HepG2 (cell line): ENCODE data around the gene DIRAS1. TPM values are rescaled to one million over a fixed set of nuclear protein-coding genes. Genes with fewer than 3 reads are reported as not detected.

ENCODE experiments used
- ATAC-seq: fragments of 200-7000 bp; cut with Tn5 transposase; 3 replicates; pipeline ENCODE4 v1.9.1; 2020; ENCODE audit warnings: mild to moderate bottlenecking, moderate library complexity
- BruUV-seq: library from RNA; stranded (reverse); fragments of 400-500 nt; replicated peaks from 2 replicates; lab custom pipeline; 2021; lab: Mats Ljungman, UMichigan
- CTCF ChIA-PET: fragments of 300-600 bp; formaldehyde crosslinking; extraction: SDS; loops from one replicate; lab custom pipeline; 2021; ENCODE audit warnings: low total read pairs, inconsistent platforms, low intra/inter-chr PET ratio; lab: Yijun Ruan, JAX
- POLR2A ChIA-PET: fragments of 350-600 bp; sonication (Branson Sonifier 250); formaldehyde crosslinking; loops from one replicate; lab custom pipeline; 2020; ENCODE audit warnings: antibody characterized with exemption, inconsistent platforms; lab: Yijun Ruan, JAX
- DNase-seq: peaks from one replicate; pipeline ENCODE4 v3.0.0-alpha.2; 2015; ENCODE audit warnings: low spot score
- FAIRE-seq: peaks from 3 replicates; lab custom pipeline; 2011; peaks lifted over from hg19 to GRCh38; lab: Jason Lieb, UNC
- H2AFZ ChIP-seq: one replicate; pipeline ENCODE4 v1.6.1; 2011; ENCODE audit warnings: low read length, inconsistent platforms
- H3K27ac ChIP-seq: fragments of 300-600 bp; 3 replicates; pipeline ENCODE4 v1.8.0; 2011; ENCODE audit warnings: mixed run types, mild to moderate bottlenecking, mixed read lengths, low read length, inconsistent platforms; ENCODE audit not compliant: insufficient read depth; ENCODE audit errors: extremely low read length
- H3K27me3 ChIP-seq, 2 experiments: fragments of 200-600 bp in 1 of 2; 2 replicates in 1 of 2; 3 replicates in 1 of 2; pipeline versions ENCODE4 v1.6.0 to v1.8.0; 2011; ENCODE audit warnings: low read length in 2 of 2, mild to moderate bottlenecking in 2 of 2, moderate library complexity in 2 of 2, inconsistent platforms in 1 of 2; ENCODE audit not compliant: insufficient read depth in 2 of 2, control insufficient read depth in 1 of 2
- H3K36me3 ChIP-seq, 2 experiments: fragments of 200-600 bp in 1 of 2; replicated peaks in 1 of 2; 2 replicates in 1 of 2; 3 replicates in 1 of 2; pipeline versions ENCODE4 v1.5.1 to v1.8.0; 2011; ENCODE audit warnings: low read length in 2 of 2, inconsistent platforms in 1 of 2; ENCODE audit not compliant: insufficient read depth in 2 of 2, control insufficient read depth in 1 of 2
- H3K4me1 ChIP-seq: 2 replicates; pipeline ENCODE4 v1.5.1; 2012; ENCODE audit warnings: low read length, inconsistent platforms; ENCODE audit not compliant: insufficient read depth
- H3K4me2 ChIP-seq: 2 replicates; pipeline ENCODE4 v1.6.0; 2011; ENCODE audit warnings: low read depth, low read length, inconsistent platforms
- H3K4me3 ChIP-seq, 3 experiments: fragments of 200-600 bp in 1 of 3; sonication (generic), shearing (Covaris generic) in 1 of 3; replicated peaks in 1 of 3; 2 replicates each; pipeline ENCODE4 v1.5.1; 2011 to 2016; ENCODE audit warnings: low read length in 3 of 3, inconsistent platforms in 2 of 3, low read depth in 2 of 3, mild to moderate bottlenecking in 2 of 3, control low read depth in 1 of 3, mixed read lengths in 1 of 3; ENCODE audit not compliant: insufficient read depth in 1 of 3
- H3K79me2 ChIP-seq: one replicate; pipeline ENCODE4 v1.6.1; 2011; ENCODE audit warnings: low read length, inconsistent platforms; ENCODE audit not compliant: insufficient read depth
- H3K9ac ChIP-seq: 2 replicates; pipeline ENCODE4 v1.6.0; 2011; ENCODE audit warnings: mild to moderate bottlenecking, low read depth, low read length, inconsistent platforms; ENCODE audit not compliant: insufficient read depth
- H3K9me3 ChIP-seq: 2 replicates; pipeline ENCODE4 v1.5.1; 2012; ENCODE audit warnings: mild to moderate bottlenecking, low read length
- H4K20me1 ChIP-seq: 2 replicates; pipeline ENCODE4 v1.6.0; 2011; ENCODE audit warnings: inconsistent platforms, mild to moderate bottlenecking, low read length, moderate library complexity; ENCODE audit not compliant: insufficient read depth
- CREB1 ChIP-seq, 2 experiments: fragments of 450-650 bp in 1 of 2; IDR thresholded peaks; 2 replicates each; pipeline ENCODE4 v1.6.1; 2016 to 2017; ENCODE audit warnings: control low read depth in 1 of 2, mild to moderate bottlenecking in 1 of 2, missing compliant biosample characterization in 1 of 2, missing genetic modification characterization in 1 of 2
- FOXC1 ChIP-seq: sonication (generic); formaldehyde crosslinking; IDR thresholded peaks from 2 replicates; pipeline ENCODE4 v1.8.0; 2022; ENCODE audit warnings: mild to moderate bottlenecking, missing genetic modification reagents, borderline replicate concordance
- ISL2 ChIP-seq: sonication (generic); formaldehyde crosslinking; IDR thresholded peaks from 2 replicates; pipeline ENCODE4 v1.5.0; 2020; ENCODE audit warnings: missing genetic modification reagents
- NCOA2 ChIP-seq: sonication (generic); formaldehyde crosslinking; IDR thresholded peaks from 2 replicates; pipeline ENCODE4 v1.8.0; 2022; ENCODE audit warnings: inconsistent platforms
- NFE2L1 ChIP-seq: sonication (generic); formaldehyde crosslinking; IDR thresholded peaks from 2 replicates; pipeline ENCODE4 v1.4.0; 2020; ENCODE audit warnings: missing genetic modification reagents, mild to moderate bottlenecking, borderline replicate concordance
- NPAS2 ChIP-seq: sonication (generic); formaldehyde crosslinking; IDR thresholded peaks from 2 replicates; pipeline ENCODE4 v1.8.0; 2022; ENCODE audit warnings: mild to moderate bottlenecking, missing genetic modification reagents, borderline replicate concordance
- NR2F1 ChIP-seq, 2 experiments: fragments of 450-650 bp in 1 of 2; formaldehyde crosslinking in 1 of 2; IDR thresholded peaks; 2 replicates each; pipeline versions ENCODE4 v1.5.0 to v1.6.1; 2016 to 2020; ENCODE audit warnings: mild to moderate bottlenecking in 1 of 2, missing compliant biosample characterization in 1 of 2, missing genetic modification reagents in 1 of 2, moderate library complexity in 1 of 2
- PITX1 ChIP-seq: sonication (generic); formaldehyde crosslinking; IDR thresholded peaks from 2 replicates; pipeline ENCODE4 v1.5.1; 2020; ENCODE audit warnings: mild to moderate bottlenecking, missing genetic modification reagents
- RAD51 ChIP-seq: fragments of 450-650 bp; IDR thresholded peaks from 2 replicates; pipeline ENCODE4 v1.6.1; 2016; ENCODE audit warnings: borderline replicate concordance
- SMAD9 ChIP-seq: sonication (generic); formaldehyde crosslinking; IDR thresholded peaks from 2 replicates; pipeline ENCODE4 v1.5.1; 2020; ENCODE audit warnings: mild to moderate bottlenecking, missing genetic modification reagents
- ZNF24 ChIP-seq: fragments of 450-650 bp; IDR thresholded peaks from 2 replicates; pipeline ENCODE4 v1.6.1; 2017; ENCODE audit warnings: antibody characterized with exemption, mild to moderate bottlenecking
- ZNF33A ChIP-seq: sonication (generic); formaldehyde crosslinking; IDR thresholded peaks from 2 replicates; pipeline ENCODE4 v1.5.1; 2020; ENCODE audit warnings: missing genetic modification reagents, mild to moderate bottlenecking, moderate library complexity, borderline replicate concordance
- ZNF713 ChIP-seq: sonication (generic); formaldehyde crosslinking; IDR thresholded peaks from 2 replicates; pipeline ENCODE4 v1.4.0; 2020; ENCODE audit warnings: mild to moderate bottlenecking, missing genetic modification reagents
- WGBS: methylation state at CpG from one replicate; pipeline ENCODE4 v1.1.6; 2017; ENCODE audit warnings: low lambda C conversion rate; 5-methylcytosine and 5-hydroxymethylcytosine counted together
- in situ Hi-C: cut with HindIII; loops from 2 replicates; pipeline ENCODE4 v1.10.0; 2017; ENCODE audit warnings: low pct_unique_long_range_greater_than_20kb; ENCODE audit not compliant: extremely low pct_ligation_motif_present
- intact Hi-C: fragments of 100-400 bp; cut with micrococcal nuclease; formaldehyde crosslinking; loops from one replicate; pipeline ENCODE4 v1.10.0; 2022; ENCODE audit not compliant: unreplicated experiment
- polyA plus RNA-seq, 8 experiments: library from polyadenylated mRNA; depleted of rRNA in 3 of 8; stranded (reverse) in 7 of 8; unstranded in 1 of 8; fragments of >200 nt; fragmentation: Illumina TruSeq in 4 of 8; extraction: Trizol in 4 of 8; gene quantifications; 2 replicates each; pipeline versions ENCODE4 v1.2.1 to v1.2.3, GENCODE V29; 2011 to 2016; ENCODE audit warnings: low read depth in 4 of 8, missing spikeins in 1 of 8, mixed read lengths in 1 of 8; ENCODE audit not compliant: insufficient read depth in 1 of 8
- total RNA-seq, 5 experiments: library from RNA; depleted of rRNA; stranded (reverse); fragments of >200 nt; fragmentation: Illumina TruSeq; extraction: Trizol; gene quantifications; 2 replicates each; pipeline ENCODE4 v1.2.3, GENCODE V29; 2016; ENCODE audit warnings: low read depth in 1 of 5
- TF ChIP-seq, protein P1 (sequence below): IDR thresholded peaks from 2 replicates; pipeline ENCODE4 v1.6.1; 2016
- TF ChIP-seq, protein P2 (sequence below): IDR thresholded peaks from 2 replicates; pipeline ENCODE4 v1.6.1; 2016; ENCODE audit warnings: low read depth, borderline replicate concordance

Gene DIRAS1
- total and polyA plus RNA-seq, 2 of the 13 experiments (the other 11 are each of a cell fraction or from before 2014, with no cell fraction given) = 0.97 to 1.8 TPM

DNA sequence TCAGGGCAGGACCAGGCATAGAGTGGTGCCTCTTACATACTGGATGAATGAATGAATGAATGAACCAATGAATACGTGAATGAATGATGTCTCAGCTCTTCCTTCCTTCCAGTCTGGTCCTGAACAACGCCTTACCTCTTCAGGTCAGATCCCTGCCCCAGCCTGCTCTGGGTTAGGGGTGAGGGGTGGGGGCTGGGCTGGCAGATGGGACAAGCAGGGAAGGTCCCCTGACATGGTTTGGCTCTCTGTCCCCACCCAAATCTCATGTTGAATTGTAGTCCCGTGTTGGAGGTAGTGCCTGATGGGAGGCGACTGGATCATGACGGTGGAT, 9.3 kb downstream of the DIRAS1 start:
- ChIA-PET CTCF (no interaction called here), POLR2A (no interaction called here)
- no peak for FAIRE-seq
- ATAC-seq = no peak
- in situ Hi-C loops = no loop called here
- no peaks in the 10 kb centered on the region for H3K79me2 ChIP-seq
- H3K9me3 ChIP-seq = peaks cover 8% of the 10 kb centered on the region
- intact Hi-C loops = no loop called here
- no peak overlapping the region for H3K4me2 ChIP-seq
- peaks cover 0 to 24% of the 10 kb centered on the region in 2 experiments; a peak in 2 of 5 replicates for H3K27me3 ChIP-seq
- WGBS = 0% methylated on average over 1 of the region's 5 CpGs
- H3K4me1 ChIP-seq = no peaks in the 10 kb centered on the region
- H3K9ac ChIP-seq = no peak overlapping the region
- H2AFZ ChIP-seq = no peak overlapping the region
- no peak overlapping the region for H3K27ac ChIP-seq
- no peak overlapping the region for H3K4me3 ChIP-seq
- BruUV-seq = no TSS peak
- DNase-seq = no peak
- no peaks in the 10 kb centered on the region for H4K20me1 ChIP-seq
- TF ChIP-seq NPAS2 (CRISPR knock-in tag) = no peak
- TF ChIP-seq PITX1 = no peak
- TF ChIP-seq ISL2 (CRISPR knock-in tag) = no peak
- TF ChIP-seq, protein P1, sequence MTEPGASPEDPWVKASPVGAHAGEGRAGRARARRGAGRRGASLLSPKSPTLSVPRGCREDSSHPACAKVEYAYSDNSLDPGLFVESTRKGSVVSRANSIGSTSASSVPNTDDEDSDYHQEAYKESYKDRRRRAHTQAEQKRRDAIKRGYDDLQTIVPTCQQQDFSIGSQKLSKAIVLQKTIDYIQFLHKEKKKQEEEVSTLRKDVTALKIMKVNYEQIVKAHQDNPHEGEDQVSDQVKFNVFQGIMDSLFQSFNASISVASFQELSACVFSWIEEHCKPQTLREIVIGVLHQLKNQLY (CRISPR knock-in tag) = no peak
- TF ChIP-seq, protein P2, sequence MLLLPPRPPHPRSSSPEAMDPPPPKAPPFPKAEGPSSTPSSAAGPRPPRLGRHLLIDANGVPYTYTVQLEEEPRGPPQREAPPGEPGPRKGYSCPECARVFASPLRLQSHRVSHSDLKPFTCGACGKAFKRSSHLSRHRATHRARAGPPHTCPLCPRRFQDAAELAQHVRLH = no peak
- 0 out of 2 replicates have a peak, but pooled peaks have one; percentile 29 for TF ChIP-seq ZNF24
- no peak for TF ChIP-seq ZNF713
- H3K36me3 ChIP-seq = no peaks in the 10 kb centered on the region

DNA sequence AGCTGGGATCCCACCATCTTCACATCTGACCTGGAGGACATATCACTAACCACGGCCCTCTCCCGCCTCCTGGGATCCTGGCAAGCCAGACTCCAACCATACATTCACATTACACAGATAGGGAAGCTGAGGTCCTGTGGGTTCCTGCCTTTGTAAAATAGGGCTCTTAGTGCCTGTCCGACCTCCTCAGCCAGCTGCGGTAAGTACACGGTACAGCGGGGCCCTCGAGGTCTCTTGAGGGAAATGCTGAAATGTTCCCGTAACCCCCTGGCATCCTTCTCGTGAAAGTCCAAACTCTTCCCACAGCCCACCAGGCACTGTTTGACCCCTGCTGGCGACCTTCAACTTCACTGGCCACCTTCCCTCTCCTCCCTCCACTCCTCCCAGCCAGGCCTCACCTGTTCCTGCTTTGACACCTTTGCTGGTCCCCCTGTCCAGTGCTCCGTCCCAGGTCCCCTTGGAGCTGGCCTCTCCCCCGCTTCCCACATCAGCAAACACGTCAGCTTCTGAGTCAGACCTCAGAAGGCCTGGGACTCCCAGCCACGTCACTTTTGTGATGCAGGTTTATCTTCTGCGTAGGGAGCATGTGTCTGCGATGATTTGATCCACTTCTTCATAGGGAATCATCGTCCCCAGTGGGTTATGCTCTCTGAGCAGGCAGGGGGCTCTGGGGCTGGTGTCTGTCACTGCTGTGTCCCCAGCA, 9.8 kb downstream of the DIRAS1 start:
- Histone ChIP-seq H3K4me3 (no peak overlapping the region), H3K79me2 (no peaks in the 10 kb centered on the region), H2AFZ (no peak overlapping the region), H3K9ac (no peak overlapping the region), H3K36me3 (no peaks in the 10 kb centered on the region), H3K9me3 (peaks cover 8% of the 10 kb centered on the region), H3K27me3 (peaks cover 0 to 24% of the 10 kb centered on the region in 2 experiments; a peak in 2 of 5 replicates), H4K20me1 (no peaks in the 10 kb centered on the region), H3K4me1 (no peaks in the 10 kb centered on the region), H3K4me2 (no peak overlapping the region), H3K27ac (no peak overlapping the region)
- DNase-seq (no peak), ATAC-seq (peak; percentile 33; the same call in 1 of the 3 replicates), FAIRE-seq (no peak)
- CTCF ChIA-PET = no interaction called here
- intact Hi-C loops = no loop called here
- no TSS peak for BruUV-seq
- TF ChIP-seq FOXC1 (CRISPR knock-in tag) = no peak
- no peak for TF ChIP-seq NCOA2
- TF ChIP-seq RAD51 = no peak
- no peak for TF ChIP-seq NR2F1 (CRISPR knock-in tag; IDR thresholded peaks at IDR 0.05)
- TF ChIP-seq SMAD9 (CRISPR knock-in tag) = no peak
- TF ChIP-seq CREB1 (IDR thresholded peaks at IDR 0.05) = peak; percentile 45; the same call in 1 of the 2 replicates
- no peak for TF ChIP-seq CREB1 (CRISPR knock-in tag; IDR thresholded peaks at IDR 0.05)
- no peak for TF ChIP-seq NFE2L1 (CRISPR knock-in tag)
- TF ChIP-seq ZNF33A = no peak
- POLR2A ChIA-PET = no interaction called here
- in situ Hi-C loops = no loop called here
- 30% methylated on average over 16 of the region's 17 CpGs for WGBS
